Activated naive CD4-positive, alpha-beta T cell treated with anti-CD3 and anti-CD28 coated beads for 36 hours (primary cell): Measurements from ENCODE around the gene TDRD7. TPM values are rescaled to one million over a fixed set of nuclear protein-coding genes. Genes with fewer than 3 reads are reported as not detected.

ENCODE experiments used
- CTCF ChIA-PET: fragments of 350-600 bp; sonication (Branson Sonifier 250); formaldehyde crosslinking; loops from one replicate; lab custom pipeline; 2021; ENCODE audit warnings: antibody characterized with exemption; lab: Charles Lee
- DNase-seq: peaks from one replicate; pipeline ENCODE4 v3.0.0-alpha.2; 2020
- H3K27ac Mint-ChIP-seq: one replicate; pipeline ENCODE4 v1.8.0; 2021; ENCODE audit warnings: mild to moderate bottlenecking, mixed read lengths
- H3K27me3 Mint-ChIP-seq: one replicate; pipeline ENCODE4 v1.8.0; 2021; ENCODE audit warnings: low read depth, mixed read lengths
- H3K36me3 Mint-ChIP-seq: one replicate; pipeline ENCODE4 v1.8.0; 2021; ENCODE audit warnings: low read depth, mixed read lengths
- H3K4me1 Mint-ChIP-seq: one replicate; pipeline ENCODE4 v1.8.0; 2021; ENCODE audit warnings: low read depth, mixed read lengths
- H3K4me3 Mint-ChIP-seq: one replicate; pipeline ENCODE4 v1.8.0; 2021; ENCODE audit warnings: mild to moderate bottlenecking, moderate library complexity, mixed read lengths
- H3K9me3 Mint-ChIP-seq: one replicate; pipeline ENCODE4 v1.8.0; 2021; ENCODE audit warnings: mixed read lengths
- intact Hi-C: fragments of 100-400 bp; cut with micrococcal nuclease; formaldehyde crosslinking; loops from one replicate; pipeline ENCODE4 v1.15.1; 2023
- total RNA-seq, 2 experiments: library from RNA; stranded (reverse); gene quantifications; one replicate each; pipeline ENCODE4 v1.2.3, GENCODE V29; 2021

Gene TDRD7
- total RNA-seq, 2 experiments from 2014 or later: 6.9 to 7.4 TPM

- Mint-ChIP-seq H3K9me3 (no peaks in the 10 kb centered on the region), H3K4me3 (no peak overlapping the region), H3K27me3 (peaks cover 14% of the 10 kb centered on the region), H3K4me1 (peaks cover 19% of the 10 kb centered on the region), H3K27ac (no peak overlapping the region), H3K36me3 (no peaks in the 10 kb centered on the region)
- CTCF ChIA-PET: interaction anchor here (2.0 to 5.7 kb wide), 5 partner anchors 8 to 227 kb away, joined by 10 to 44 read pairs (median 21); no protein-coding TSS in a partner anchor
- intact Hi-C loops: no loop called here
- peak; percentile 82 for DNase-seq
Observed at GRCh38 chr9:97388721-97389238, 23.1 kb upstream of the TDRD7 start.

GRCh38 chr9:97389249-97389648, 22.6 kb upstream of the TDRD7 start:
- no peak for DNase-seq
- CTCF ChIA-PET: interaction anchor here (1.3 kb wide), 1 partner anchor 532 kb away, joined by 4 read pairs; no protein-coding TSS in a partner anchor
- Mint-ChIP-seq H3K4me3 (no peak overlapping the region), H3K4me1 (peaks cover 19% of the 10 kb centered on the region), H3K27ac (no peak overlapping the region), H3K36me3 (no peaks in the 10 kb centered on the region), H3K27me3 (peaks cover 14% of the 10 kb centered on the region), H3K9me3 (no peaks in the 10 kb centered on the region)
- intact Hi-C loops: no loop called here

- H3K4me3 Mint-ChIP-seq: no peak overlapping the region
- intact Hi-C loops: loop anchor here (10.0 kb wide), 1 partner anchor 166 kb away; no protein-coding TSS in a partner anchor
- H3K4me1 Mint-ChIP-seq: peaks cover 19% of the 10 kb centered on the region
- H3K9me3 Mint-ChIP-seq: no peaks in the 10 kb centered on the region
- DNase-seq: no peak
- CTCF ChIA-PET: interaction anchor here (0.7 to 1.6 kb wide), 3 partner anchors 8 to 207 kb away, joined by 3 to 4 read pairs (median 3); no protein-coding TSS in a partner anchor
- no peaks in the 10 kb centered on the region for H3K36me3 Mint-ChIP-seq
- peaks cover 14% of the 10 kb centered on the region for H3K27me3 Mint-ChIP-seq
- H3K27ac Mint-ChIP-seq: no peak overlapping the region
Observed at GRCh38 chr9:97390791-97391406, 21.0 kb upstream of the TDRD7 start.

GRCh38 chr9:97394881-97395280, 17.0 kb upstream of the TDRD7 start:
- no peak overlapping the region for H3K27ac Mint-ChIP-seq
- H3K4me3 Mint-ChIP-seq: no peak overlapping the region
- CTCF ChIA-PET: interaction anchor here (4.5 kb wide), 1 partner anchor 9 kb away, joined by 44 read pairs; no protein-coding TSS in a partner anchor
- H3K27me3 Mint-ChIP-seq: no peaks in the 10 kb centered on the region
- intact Hi-C loops: loop anchor here (10.0 kb wide), 1 partner anchor 170 kb away; no protein-coding TSS in a partner anchor
- peaks cover 6% of the 10 kb centered on the region for H3K4me1 Mint-ChIP-seq
- H3K9me3 Mint-ChIP-seq: no peaks in the 10 kb centered on the region
- DNase-seq: no peak
- no peaks in the 10 kb centered on the region for H3K36me3 Mint-ChIP-seq

- H3K4me1 Mint-ChIP-seq: peaks cover 6% of the 10 kb centered on the region
- no peaks in the 10 kb centered on the region for H3K36me3 Mint-ChIP-seq
- H3K27me3 Mint-ChIP-seq: no peaks in the 10 kb centered on the region
- intact Hi-C loops: loop anchor here (10.0 kb wide), 1 partner anchor 171 kb away; no protein-coding TSS in a partner anchor
- no peak for DNase-seq
- H3K9me3 Mint-ChIP-seq: no peaks in the 10 kb centered on the region
- no peak overlapping the region for H3K27ac Mint-ChIP-seq
- H3K4me3 Mint-ChIP-seq: no peak overlapping the region
- CTCF ChIA-PET: interaction anchor here (1.7 to 4.5 kb wide), 2 partner anchors 10 to 15 kb away, joined by 3 to 44 read pairs; no protein-coding TSS in a partner anchor
Observed at GRCh38 chr9:97395745-97396144, 16.2 kb upstream of the TDRD7 start.

- no peaks in the 10 kb centered on the region for H3K9me3 Mint-ChIP-seq
- intact Hi-C loops: loop anchor here (10.0 kb wide), 1 partner anchor 171 kb away; no protein-coding TSS in a partner anchor
Observed at GRCh38 chr9:97396256-97396655, 15.6 kb upstream of the TDRD7 start.

GRCh38 chr9:97397220-97397619, 14.7 kb upstream of the TDRD7 start:
- Mint-ChIP-seq H3K4me3 (no peak overlapping the region), H3K9me3 (no peaks in the 10 kb centered on the region), H3K27me3 (peaks cover 3% of the 10 kb centered on the region), H3K27ac (no peak overlapping the region), H3K4me1 (peaks cover 6% of the 10 kb centered on the region), H3K36me3 (no peaks in the 10 kb centered on the region)
- CTCF ChIA-PET: interaction anchor here (0.6 to 4.5 kb wide), 5 partner anchors 11 to 540 kb away, joined by 3 to 44 read pairs (median 3); no protein-coding TSS in a partner anchor
- peak; percentile 41 for DNase-seq
- intact Hi-C loops: loop anchor here (10.0 kb wide), 1 partner anchor 172 kb away; no protein-coding TSS in a partner anchor

More at GRCh38 chr9:97396256-97396655, 15.6 kb upstream of the TDRD7 start:
- CTCF ChIA-PET: interaction anchor here (1.7 to 4.5 kb wide), 2 partner anchors 10 to 15 kb away, joined by 3 to 44 read pairs; no protein-coding TSS in a partner anchor
- Mint-ChIP-seq H3K36me3 (no peaks in the 10 kb centered on the region), H3K27me3 (peaks cover 3% of the 10 kb centered on the region), H3K27ac (no peak overlapping the region), H3K4me3 (no peak overlapping the region), H3K4me1 (peaks cover 6% of the 10 kb centered on the region)
- DNase-seq: no peak

- Mint-ChIP-seq H3K4me3 (no peak overlapping the region), H3K27me3 (peaks cover 6% of the 10 kb centered on the region), H3K36me3 (peaks cover 5% of the 10 kb centered on the region), H3K27ac (no peak overlapping the region), H3K4me1 (peaks cover 6% of the 10 kb centered on the region), H3K9me3 (peaks cover 10% of the 10 kb centered on the region)
- CTCF ChIA-PET: interaction anchor here (0.7 to 4.5 kb wide), 7 partner anchors 9 to 542 kb away, joined by 3 to 44 read pairs (median 3); no protein-coding TSS in a partner anchor
- intact Hi-C loops: loop anchor here (1.0 to 10.0 kb wide), 3 partner anchors 12 to 542 kb away; no protein-coding TSS in a partner anchor
- peak; percentile 71 for DNase-seq
Observed at GRCh38 chr9:97398999-97399758, 12.7 kb upstream of the TDRD7 start.

GRCh38 chr9:97403746-97404316, 8.1 kb upstream of the TDRD7 start:
- CTCF ChIA-PET: interaction anchor here (1.5 kb wide), 1 partner anchor 19 kb away, joined by 6 read pairs; no protein-coding TSS in a partner anchor
- Mint-ChIP-seq H3K36me3 (peaks cover 5% of the 10 kb centered on the region), H3K27me3 (peaks cover 10% of the 10 kb centered on the region), H3K4me3 (no peak overlapping the region), H3K9me3 (peaks cover 15% of the 10 kb centered on the region), H3K4me1 (peaks cover 2% of the 10 kb centered on the region), H3K27ac (no peak overlapping the region)
- no peak for DNase-seq
- intact Hi-C loops: no loop called here

- no peaks in the 10 kb centered on the region for H3K4me1 Mint-ChIP-seq
- peaks cover 14% of the 10 kb centered on the region for H3K27me3 Mint-ChIP-seq
- CTCF ChIA-PET: interaction anchor here (0.7 to 1.1 kb wide), 2 partner anchors 83 to 199 kb away, joined by 3 read pairs; no protein-coding TSS in a partner anchor
- H3K4me3 Mint-ChIP-seq: no peak overlapping the region
- no peak for DNase-seq
- H3K9me3 Mint-ChIP-seq: peaks cover 15% of the 10 kb centered on the region
- H3K36me3 Mint-ChIP-seq: peaks cover 5% of the 10 kb centered on the region
- intact Hi-C loops: no loop called here
- H3K27ac Mint-ChIP-seq: no peak overlapping the region
Observed at GRCh38 chr9:97405551-97405950, 6.3 kb upstream of the TDRD7 start.

GRCh38 chr9:97406620-97407177, 5.2 kb upstream of the TDRD7 start:
- Mint-ChIP-seq H3K27ac (no peak overlapping the region), H3K36me3 (peaks cover 5% of the 10 kb centered on the region), H3K9me3 (peaks cover 15% of the 10 kb centered on the region), H3K4me1 (peaks cover 4% of the 10 kb centered on the region), H3K27me3 (peaks cover 11% of the 10 kb centered on the region), H3K4me3 (no peak overlapping the region)
- CTCF ChIA-PET: interaction anchor here (0.6 to 1.1 kb wide), 3 partner anchors 82 to 272 kb away, joined by 3 to 4 read pairs (median 3); no protein-coding TSS in a partner anchor
- DNase-seq: no peak
- intact Hi-C loops: no loop called here
